Ascending aorta (tissue), 2 donors: ENCODE measurements around the gene SLC25A13. TPM values are rescaled to one million over a fixed set of nuclear protein-coding genes. Genes with fewer than 3 reads are reported as not detected.

ENCODE experiments used
- DNase-seq, 2 donors: peaks; one replicate each; pipeline ENCODE4 v3.0.0-alpha.2; 2019; ENCODE audit warnings: low spot score in 2 of 2
- H3K27ac ChIP-seq, 2 donors: fragments of 200-600 bp; sonication (generic); one replicate each; pipeline ENCODE4 v1.5.1; 2016 to 2017; ENCODE audit warnings: mild to moderate bottlenecking in 1 of 2
- H3K27me3 ChIP-seq: fragments of 200-600 bp; sonication (generic); one replicate; pipeline ENCODE4 v1.5.1; 2017
- H3K36me3 ChIP-seq, 2 donors: fragments of 200-600 bp; sonication (generic); one replicate each; pipeline ENCODE4 v1.5.1; 2016
- H3K4me1 ChIP-seq, 2 donors: fragments of 200-600 bp; sonication (generic); one replicate each; pipeline ENCODE4 v1.5.1; 2016 to 2017; ENCODE audit warnings: mild to moderate bottlenecking in 1 of 2
- H3K4me3 ChIP-seq, 2 donors: fragments of 200-600 bp; sonication (generic); one replicate each; pipeline ENCODE4 v1.5.1; 2016 to 2017; ENCODE audit warnings: mild to moderate bottlenecking in 1 of 2
- H3K9me3 ChIP-seq, 2 donors: fragments of 200-600 bp; sonication (generic); one replicate each; pipeline ENCODE4 v1.5.1; 2016
- intact Hi-C: fragments of 100-400 bp; cut with DNase I; formaldehyde crosslinking; loops from one replicate; pipeline ENCODE4 v1.15.1; 2023
- total RNA-seq: library from RNA; depleted of rRNA; stranded (reverse); fragments of >200 nt; gene quantifications from one replicate; pipeline ENCODE4 v1.1.0, GENCODE V29; 2016
- TF ChIP-seq, protein P1 (sequence below), 3 experiments: fragments of 200-600 bp in 2 of 3; fragments of 450-650 bp in 1 of 3; sonication (generic) in 2 of 3; IDR thresholded peaks; one replicate each; pipeline ENCODE4 v1.5.1; 2016 to 2019; ENCODE audit warnings: antibody characterized with exemption in 3 of 3, mild to moderate bottlenecking in 1 of 3, moderate library complexity in 1 of 3

The SLC25A13 gene
- total RNA-seq, 1 donor from 2014 or later = 5.6 TPM

DNA sequence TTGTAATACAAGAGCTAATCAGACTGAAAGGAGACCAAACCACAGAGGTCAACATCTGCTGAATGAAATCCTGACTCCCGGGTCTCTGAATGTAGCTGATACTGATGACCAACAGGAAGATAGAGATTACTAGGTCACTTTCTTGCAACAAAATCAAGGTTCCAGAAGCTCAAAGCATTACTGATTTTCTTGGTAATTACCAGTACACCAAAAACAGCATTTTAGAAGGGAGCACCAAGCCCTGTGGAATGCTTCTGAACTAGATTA is 177.7 kb downstream of the SLC25A13 start:
- H3K27me3 ChIP-seq = no peaks in the 10 kb centered on the region

DNA sequence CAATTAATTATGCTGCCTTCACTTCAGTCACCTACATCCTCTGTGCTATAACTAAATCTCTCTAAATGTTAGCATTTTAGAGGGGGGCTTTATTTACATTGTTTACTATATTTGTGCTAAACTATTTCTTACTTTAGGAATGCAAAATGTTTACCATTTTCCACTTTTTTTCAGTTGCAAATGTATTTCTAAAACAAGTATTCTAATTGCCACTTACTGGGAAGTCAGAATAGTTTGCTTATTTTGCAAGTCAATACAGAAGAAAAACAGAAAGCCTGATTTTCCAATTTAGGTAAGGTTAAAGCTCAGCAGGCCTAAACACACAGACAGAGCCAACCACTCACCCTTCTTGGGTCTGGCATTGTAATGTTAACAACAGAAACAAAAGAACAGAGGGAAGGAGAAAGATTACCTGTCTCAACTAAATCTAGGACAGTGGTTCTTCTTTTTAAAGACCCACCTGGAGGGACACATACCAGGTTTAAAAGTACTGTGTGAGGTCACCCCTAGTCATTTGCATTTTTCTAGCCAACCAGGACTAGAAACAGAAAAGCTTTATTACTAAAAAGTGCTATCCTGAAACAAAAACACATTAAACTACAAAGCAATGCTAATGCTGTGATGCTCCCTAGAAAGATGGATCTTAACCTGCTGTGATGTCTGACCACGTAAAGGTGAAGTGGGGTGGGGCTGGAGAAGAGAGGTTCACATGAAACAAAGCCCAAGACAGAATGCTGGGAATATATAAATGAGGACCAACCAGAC is 178.2 kb downstream of the SLC25A13 start:
- Histone ChIP-seq H3K9me3 (no peaks in the 10 kb centered on the region), H3K27me3 (no peaks in the 10 kb centered on the region), H3K4me3 (no peak overlapping the region), H3K36me3 (peaks cover 4 to 25% of the 10 kb centered on the region in 2 donors), H3K27ac (no peak overlapping the region), H3K4me1 (no peaks in the 10 kb centered on the region)
- intact Hi-C loops = no loop called here
- no peak for DNase-seq
- TF ChIP-seq, protein P1, sequence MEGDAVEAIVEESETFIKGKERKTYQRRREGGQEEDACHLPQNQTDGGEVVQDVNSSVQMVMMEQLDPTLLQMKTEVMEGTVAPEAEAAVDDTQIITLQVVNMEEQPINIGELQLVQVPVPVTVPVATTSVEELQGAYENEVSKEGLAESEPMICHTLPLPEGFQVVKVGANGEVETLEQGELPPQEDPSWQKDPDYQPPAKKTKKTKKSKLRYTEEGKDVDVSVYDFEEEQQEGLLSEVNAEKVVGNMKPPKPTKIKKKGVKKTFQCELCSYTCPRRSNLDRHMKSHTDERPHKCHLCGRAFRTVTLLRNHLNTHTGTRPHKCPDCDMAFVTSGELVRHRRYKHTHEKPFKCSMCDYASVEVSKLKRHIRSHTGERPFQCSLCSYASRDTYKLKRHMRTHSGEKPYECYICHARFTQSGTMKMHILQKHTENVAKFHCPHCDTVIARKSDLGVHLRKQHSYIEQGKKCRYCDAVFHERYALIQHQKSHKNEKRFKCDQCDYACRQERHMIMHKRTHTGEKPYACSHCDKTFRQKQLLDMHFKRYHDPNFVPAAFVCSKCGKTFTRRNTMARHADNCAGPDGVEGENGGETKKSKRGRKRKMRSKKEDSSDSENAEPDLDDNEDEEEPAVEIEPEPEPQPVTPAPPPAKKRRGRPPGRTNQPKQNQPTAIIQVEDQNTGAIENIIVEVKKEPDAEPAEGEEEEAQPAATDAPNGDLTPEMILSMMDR (IDR thresholded peaks at IDR 0.05) = no peak

More for the DNA sequence above, 177.7 kb downstream of the SLC25A13 start:
- H3K4me3 ChIP-seq = no peak overlapping the region
- H3K9me3 ChIP-seq = no peaks in the 10 kb centered on the region
- no peak for DNase-seq
- no peaks in the 10 kb centered on the region for H3K4me1 ChIP-seq
- intact Hi-C loops = no loop called here
- H3K36me3 ChIP-seq = peaks cover 4 to 25% of the 10 kb centered on the region in 2 donors
- no peak overlapping the region for H3K27ac ChIP-seq
- TF ChIP-seq, protein P1 (IDR thresholded peaks at IDR 0.05) = no peak

DNA sequence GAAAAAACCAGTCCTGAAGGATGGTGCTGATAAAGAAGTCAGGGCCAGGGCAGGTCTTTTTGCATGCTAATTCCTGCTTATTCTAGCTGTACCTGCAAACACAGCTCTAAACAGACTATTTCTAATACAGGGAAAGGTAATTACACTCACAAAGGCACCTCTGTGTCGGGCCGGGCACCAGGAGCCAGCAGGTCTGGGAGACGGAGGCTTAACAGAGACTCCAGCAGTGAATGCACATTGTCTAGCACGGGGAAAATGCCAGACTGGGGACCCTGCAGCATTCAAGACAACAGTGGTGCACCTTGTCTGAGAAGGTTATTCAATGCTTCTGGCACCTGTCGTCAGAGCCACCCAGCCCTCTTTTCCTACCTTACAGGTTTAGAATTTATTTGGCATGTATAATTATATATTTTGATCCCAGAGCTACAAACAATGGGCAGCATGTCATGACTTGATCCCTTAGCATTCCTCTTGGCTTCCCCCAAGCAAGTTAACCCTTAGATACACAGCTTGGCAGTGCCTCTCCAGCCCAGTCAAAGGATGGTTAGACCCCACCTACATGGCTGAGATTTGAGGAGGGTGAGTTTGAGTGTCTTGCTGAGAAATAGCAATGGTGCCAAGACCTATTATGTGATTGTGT is 185.2 kb downstream of the SLC25A13 start:
- TF ChIP-seq, protein P1 (IDR thresholded peaks at IDR 0.05) = no peak
- Histone ChIP-seq H3K9me3 (no peaks in the 10 kb centered on the region), H3K36me3 (peaks cover 5 to 12% of the 10 kb centered on the region in 2 donors), H3K27ac (no peak overlapping the region), H3K27me3 (no peaks in the 10 kb centered on the region), H3K4me1 (no peaks in the 10 kb centered on the region), H3K4me3 (no peak overlapping the region)
- no peak for DNase-seq
- intact Hi-C loops = no loop called here

DNA sequence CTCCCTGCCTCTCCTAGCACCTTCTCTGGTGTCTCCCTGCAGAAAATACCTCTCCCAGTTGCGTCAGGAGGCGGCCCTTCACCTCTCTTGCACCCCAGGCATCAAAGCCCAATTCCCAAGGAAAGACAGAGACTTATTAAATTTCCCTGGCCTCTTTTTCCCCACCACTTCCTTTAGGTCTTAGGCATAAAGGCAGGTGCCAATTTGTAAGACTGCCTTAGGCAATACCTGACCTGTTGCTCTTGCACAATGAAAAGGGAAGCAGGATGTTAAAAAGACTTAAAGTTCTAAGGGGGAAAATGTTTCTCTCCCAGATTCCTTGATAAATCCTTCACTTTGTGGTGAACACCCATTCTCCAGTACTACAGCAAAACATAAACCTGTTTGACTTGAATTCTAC is 186.7 kb downstream of the SLC25A13 start:
- peaks cover 6 to 13% of the 10 kb centered on the region in 2 donors for H3K36me3 ChIP-seq
- H3K4me3 ChIP-seq = no peak overlapping the region
- no peaks in the 10 kb centered on the region for H3K4me1 ChIP-seq
- H3K9me3 ChIP-seq = no peaks in the 10 kb centered on the region
- H3K27me3 ChIP-seq = no peaks in the 10 kb centered on the region
- H3K27ac ChIP-seq = no peak overlapping the region
- intact Hi-C loops = no loop called here
- DNase-seq = no peak
- TF ChIP-seq, protein P1 (IDR thresholded peaks at IDR 0.05) = no peak

- intact Hi-C loops = no loop called here
- no peaks in the 10 kb centered on the region for H3K27me3 ChIP-seq
- no peak overlapping the region for H3K4me3 ChIP-seq
- H3K27ac ChIP-seq = no peak overlapping the region
- no peaks in the 10 kb centered on the region for H3K9me3 ChIP-seq
- DNase-seq = no peak
- H3K36me3 ChIP-seq = peaks cover 6 to 13% of the 10 kb centered on the region in 2 donors
- no peaks in the 10 kb centered on the region for H3K4me1 ChIP-seq
- TF ChIP-seq, protein P1 (IDR thresholded peaks at IDR 0.05) = no peak
Observed at GRCh38 chr7:96131525-96131924, 190.4 kb downstream of the SLC25A13 start.
